GM21723 (cell line): Measurements from ENCODE around the gene KRIT1.
"Not testable (repeated sequence)": the region's sequence is repeated elsewhere in the genome, so short reads cannot be mapped to it uniquely, and the experiment has no call there.

Source experiments
- ATAC-seq: cut with Tn5 transposase; IDR thresholded peaks from one replicate; pipeline ENCODE4 v1.9.1; 2021; ENCODE audit warnings: mild to moderate bottlenecking, moderate library complexity; ENCODE audit not compliant: unreplicated experiment

Gene KRIT1

DNA sequence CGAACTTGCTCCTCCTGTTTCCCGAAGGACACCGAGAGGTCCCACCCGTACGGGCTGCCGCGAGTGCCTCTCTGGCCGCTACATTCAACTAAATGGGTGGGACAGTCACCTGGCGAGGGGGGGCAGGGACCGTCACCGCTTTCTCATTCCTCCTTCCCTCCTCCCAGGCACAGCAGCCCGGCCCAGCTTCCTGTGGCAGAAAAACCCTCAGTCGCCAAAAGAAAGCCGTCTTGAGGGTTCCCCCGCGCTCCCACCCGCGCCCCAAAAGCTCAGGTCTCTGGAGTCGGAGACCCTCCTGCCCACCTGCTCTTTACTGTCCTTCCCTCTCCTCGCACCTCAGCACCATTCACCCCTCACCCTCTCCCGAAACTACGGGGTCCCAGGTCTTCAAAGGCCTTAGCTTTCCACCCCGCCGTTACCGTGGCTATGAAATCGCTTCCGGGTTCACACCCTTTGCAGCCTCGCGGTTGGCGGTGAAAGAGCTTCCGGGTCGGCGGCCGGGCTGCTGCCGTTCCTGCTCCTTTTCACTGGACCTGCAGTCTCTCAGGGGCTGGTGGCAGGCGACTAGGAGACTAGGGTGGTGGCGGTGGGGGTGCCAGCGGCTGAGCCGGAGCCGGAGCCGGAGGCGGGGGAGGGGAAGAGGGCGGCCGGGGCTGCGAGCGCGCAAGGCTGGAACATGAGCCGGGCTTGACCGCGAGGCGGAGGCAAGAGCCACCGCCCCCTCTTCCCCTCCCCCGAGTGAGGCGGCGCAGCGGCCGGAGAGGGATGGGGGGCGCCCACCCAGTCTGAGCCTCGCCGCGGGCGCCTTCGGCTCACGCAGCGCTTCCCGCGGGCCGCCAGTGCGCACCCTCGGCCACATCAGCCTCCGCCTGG lies at the start of gene KRIT1, which contains the start of gene ANKIB1:
Gene KRIT1 (minus strand): TSS at position 428 of the 873 bp plus-strand sequence. CDS start 3,779 bp downstream, outside the sequence.
Gene ANKIB1 (plus strand): TSS at position 488 of the 873 bp plus-strand sequence. CDS start 49,005 bp downstream, outside the sequence.
- peak; percentile 84 for ATAC-seq

DNA sequence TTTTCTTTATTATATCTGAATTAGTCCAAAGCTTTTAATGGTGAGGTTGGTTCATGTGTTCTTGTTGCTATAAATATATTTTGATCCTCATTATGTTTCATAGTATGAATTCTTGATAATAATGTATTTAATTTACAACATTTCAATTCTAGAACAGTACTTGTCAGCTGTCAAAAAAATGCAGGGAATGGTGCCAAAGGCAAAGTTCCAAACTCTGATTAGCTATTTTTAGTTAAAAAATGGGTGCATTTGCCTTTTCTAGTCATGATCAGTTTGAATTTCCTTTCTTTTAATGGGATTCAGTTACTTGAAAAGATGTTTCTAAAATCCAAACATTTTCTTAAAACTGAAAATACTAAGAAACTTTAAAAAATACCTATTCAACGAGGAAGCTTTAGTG lies 49.7 kb upstream of the KRIT1 start:
- ATAC-seq = no peak

DNA sequence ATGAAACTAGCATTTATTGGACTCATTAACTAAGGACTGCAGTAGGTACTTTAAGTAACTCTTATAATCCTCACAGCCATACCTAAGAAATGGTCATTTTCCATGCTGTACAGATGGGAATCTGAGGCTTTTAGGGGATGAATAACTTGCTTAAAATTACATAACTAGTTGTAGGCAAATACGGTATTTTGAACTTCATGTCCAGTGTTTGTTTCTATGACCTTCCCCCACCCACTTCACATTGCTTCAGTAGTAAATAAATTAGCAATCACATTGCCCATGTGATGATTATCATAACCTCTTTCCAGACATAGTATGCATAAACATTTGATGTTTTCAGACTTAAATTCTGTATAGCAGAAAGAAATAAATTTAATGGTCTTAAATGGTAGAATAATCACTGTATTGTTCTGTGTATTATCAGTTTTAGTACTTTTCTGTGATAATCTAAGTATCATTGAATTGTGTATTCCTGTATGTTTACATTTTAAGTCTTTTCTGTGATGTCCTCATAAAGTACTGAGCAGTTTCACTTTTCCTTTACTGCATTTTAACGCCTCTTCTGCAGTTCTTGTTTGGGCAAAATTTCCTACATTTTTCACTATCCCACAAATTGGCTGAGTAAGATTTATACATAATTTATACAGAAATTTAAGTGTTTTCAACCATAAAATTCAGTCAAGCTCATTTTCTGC lies 48.3 kb upstream of the KRIT1 start:
- ATAC-seq = no peak

DNA sequence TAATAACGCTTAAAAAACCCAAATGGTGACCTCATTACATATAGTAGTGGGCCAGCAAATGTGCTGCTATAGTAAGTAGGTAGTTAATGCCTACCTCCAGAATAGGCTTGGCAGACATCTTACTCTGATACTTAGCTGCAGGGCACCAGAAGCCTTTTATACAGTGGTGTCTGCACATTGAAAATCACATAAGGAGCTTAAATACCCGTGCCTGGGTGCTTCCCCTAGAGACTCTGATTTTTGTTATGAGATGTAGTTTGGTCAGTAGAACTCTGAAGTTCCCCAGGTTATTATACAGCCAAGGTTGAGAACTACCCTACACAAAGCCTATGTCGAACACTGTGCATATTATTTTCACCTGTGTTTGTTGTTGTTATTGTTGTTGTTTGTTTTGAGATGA lies 47.3 kb upstream of the KRIT1 start:
- ATAC-seq = no peak

DNA sequence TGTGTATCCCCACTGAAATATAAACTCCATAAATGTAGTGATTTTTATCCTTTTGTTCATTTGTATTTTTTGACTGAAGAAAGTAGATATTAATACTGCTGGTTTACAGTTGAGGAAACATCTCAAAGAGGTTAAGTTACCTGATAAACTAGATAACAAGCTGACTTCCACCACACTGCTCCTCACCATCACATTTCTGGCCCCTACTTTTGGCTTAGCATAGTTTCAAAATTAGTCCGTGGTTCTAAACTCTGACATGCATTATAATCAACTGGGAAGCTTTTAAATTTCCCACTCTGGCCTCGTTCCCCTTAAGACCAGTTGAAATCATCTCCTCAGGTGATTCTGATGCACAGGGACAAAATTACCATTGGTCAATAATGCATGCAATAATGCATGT lies 43.6 kb upstream of the KRIT1 start:
- ATAC-seq = no peak

DNA sequence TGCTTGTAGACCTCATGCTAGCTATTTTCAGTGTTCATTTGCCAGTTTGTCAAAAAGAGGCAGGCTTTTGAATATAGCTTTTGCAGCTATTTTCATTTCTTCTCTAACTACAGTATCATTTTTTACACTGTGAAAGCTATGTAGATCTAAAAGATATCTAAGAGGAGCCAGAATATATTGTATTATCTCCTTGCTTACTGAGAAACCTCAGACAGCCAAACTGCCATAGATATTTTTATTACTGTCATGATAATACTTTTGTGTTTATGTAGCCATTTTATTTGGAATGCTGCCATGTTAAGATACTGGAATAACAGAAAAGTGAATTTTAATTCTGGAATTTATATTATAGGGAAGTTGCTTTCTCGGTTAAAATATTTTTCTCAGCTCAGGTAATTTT lies 37.2 kb upstream of the KRIT1 start:
- no peak for ATAC-seq

DNA sequence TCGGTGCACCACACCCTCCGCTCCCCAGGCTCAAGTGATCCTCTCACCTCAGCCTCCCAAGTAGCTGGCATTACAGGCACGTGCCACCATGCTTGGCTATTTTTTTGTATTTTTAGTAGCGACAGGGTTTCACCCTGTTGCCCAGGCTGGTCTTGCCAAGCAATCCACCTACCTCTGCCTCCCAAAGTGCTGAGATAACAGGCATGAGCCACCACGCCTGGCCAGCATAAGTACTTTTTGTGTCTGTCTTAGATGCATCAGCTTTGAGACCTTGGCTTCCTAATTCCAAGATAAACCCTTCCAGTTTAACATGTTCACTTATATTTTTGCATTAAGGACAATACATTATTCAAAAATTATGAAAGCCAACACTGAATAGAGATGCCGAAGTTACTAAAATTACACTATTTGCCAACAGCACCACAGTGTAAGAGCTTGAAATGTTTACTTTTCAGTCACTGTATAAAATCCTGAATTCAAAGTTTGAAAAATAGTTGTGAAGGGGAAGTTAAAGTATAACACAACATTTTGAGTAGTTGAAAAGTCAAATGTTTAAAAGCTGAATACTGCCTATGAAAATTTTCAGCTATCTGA lies 36.6 kb upstream of the KRIT1 start:
- ATAC-seq = no peak

DNA sequence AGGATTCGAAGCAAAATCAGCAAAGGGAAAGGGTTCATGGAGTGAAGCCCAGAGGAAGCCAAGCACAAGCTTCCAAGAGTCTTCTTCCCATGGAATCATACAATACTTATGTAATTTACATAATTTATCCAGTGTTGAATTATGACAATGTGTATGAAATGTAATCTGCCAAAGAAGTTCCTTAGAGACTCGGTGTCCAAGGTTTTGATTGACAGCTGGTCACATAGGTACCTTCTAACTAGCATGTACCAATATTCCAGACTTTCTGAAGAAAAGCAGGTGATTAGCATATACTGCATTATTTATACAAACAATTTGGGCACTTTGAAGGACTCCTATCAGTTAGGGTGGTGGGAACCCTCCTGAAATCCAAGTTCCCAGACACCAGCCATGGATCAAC lies 35.3 kb upstream of the KRIT1 start:
- no peak for ATAC-seq

DNA sequence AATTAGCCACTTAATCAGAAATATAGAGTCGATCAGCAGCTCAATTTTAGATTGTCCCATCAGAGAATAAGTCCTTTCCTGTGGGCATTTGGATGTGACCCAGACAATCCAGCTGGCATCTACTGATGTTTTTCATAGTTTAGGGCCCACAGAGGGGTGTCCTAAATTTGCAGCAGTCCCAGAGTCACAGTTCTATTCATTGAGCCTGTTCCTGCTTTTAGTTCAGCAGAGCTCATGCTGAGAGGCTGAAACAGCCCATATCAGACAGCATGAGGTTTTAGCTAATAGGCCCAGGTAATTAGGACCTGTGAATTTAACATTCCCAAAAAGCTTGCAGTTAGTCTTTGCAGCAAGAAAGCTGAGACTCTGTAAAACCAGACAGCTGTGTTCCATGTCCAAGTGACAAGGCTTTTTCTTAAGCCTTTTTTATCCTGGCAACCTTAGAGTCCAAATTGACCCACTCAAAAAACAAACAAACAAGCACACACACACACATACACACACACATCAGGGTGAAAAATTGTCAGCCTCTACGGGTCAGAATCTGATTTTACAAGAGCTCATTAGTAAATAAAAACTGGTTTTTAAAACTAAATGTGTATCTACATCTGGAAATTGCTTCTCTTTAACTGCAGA lies 33.8 kb upstream of the KRIT1 start:
- no peak for ATAC-seq

DNA sequence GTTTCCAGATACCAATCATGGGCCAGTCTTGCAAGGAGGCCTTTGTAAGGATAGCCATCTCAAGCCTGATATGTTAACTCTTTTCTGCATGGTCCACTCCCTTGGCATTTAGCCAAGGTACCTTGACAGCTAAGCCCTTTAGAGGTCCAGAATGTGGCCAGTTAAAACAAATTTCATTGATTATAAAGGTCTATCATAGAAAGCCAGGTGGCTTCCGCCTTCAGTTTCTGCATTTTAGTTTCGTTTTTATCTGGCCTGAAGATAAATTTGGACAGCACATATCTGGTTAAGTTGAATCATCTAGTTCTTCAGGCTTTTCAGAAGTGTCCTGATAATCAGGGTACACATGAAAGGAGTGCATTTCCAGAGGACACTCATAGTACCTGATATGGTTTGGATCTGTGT lies 30.7 kb upstream of the KRIT1 start:
- ATAC-seq = peak; percentile 90

DNA sequence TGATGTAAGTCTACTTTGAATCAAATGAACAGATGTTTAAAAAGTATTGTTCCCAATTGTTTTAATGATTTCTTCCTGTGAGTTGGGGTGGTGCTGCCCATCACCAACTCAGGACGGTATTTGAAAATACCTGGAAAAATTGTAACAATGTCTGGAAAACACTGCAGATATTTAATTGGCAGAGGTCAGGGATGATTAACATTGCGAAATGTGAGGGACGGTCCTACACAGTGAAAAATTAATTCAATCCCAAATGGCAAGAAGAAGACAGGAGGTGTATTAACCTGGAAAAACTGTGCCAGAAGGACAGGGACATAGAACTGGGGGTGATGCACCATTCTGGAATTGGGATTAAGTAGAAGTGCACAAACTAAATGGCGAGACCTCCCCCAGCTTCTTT lies 29.6 kb upstream of the KRIT1 start:
- ATAC-seq = no peak

DNA sequence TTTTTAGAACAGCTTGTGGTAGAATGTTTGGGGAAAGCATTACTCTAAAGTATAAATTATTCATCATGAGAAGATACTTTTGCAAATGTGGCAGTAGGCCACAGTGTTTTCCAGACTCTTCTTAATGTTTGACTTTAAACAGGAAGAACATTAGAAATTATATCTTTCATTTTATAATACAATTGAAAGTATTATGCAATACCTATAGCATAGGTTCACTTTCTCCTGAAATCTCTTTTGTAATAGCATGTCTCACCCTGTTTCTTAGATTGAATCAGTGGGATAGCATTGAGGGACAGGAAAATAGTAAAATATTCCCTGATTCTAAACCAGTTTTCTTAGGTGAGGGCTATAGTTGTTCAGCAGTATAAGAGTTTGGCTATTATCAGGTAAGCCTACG lies 23.2 kb upstream of the KRIT1 start:
- ATAC-seq = no peak

DNA sequence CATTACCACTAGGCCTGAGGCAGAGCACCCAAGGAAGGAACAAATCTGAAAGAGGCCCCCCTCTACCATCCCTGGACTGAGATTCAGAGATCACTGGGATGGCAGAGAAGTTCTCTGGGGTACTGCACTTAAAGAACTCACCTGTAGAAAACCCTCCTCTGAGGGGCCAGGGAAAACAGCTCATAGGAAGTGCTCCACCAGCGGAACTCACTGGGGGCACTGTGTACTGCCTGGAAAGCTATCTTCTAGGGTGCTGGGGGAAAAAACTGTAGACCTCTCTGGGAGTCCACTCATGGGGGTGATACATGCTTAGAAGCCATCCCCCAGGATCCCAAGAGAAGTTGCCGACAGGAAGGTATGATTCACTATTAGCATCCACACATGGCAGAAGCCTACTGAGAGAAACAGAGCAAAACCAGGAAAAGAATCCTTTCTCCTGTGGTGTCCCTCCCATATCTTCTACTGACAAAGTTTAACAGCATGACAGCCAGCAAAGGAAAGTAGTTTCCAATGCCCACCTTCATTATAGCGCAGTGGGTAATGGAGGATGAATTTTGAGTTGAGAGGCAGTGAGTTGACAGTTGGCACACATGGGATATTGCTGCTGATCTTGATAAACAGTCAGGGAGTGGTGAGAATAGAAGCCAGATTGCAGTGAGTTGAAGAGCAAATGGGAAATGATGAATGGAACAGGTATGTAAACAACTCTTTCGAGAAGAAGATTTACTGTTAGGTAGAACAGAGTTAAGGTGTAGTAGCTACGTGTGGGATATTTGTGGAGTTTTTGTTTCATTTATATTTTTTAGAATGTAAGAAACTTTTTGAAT lies 20.9 kb upstream of the KRIT1 start:
- no peak for ATAC-seq

DNA sequence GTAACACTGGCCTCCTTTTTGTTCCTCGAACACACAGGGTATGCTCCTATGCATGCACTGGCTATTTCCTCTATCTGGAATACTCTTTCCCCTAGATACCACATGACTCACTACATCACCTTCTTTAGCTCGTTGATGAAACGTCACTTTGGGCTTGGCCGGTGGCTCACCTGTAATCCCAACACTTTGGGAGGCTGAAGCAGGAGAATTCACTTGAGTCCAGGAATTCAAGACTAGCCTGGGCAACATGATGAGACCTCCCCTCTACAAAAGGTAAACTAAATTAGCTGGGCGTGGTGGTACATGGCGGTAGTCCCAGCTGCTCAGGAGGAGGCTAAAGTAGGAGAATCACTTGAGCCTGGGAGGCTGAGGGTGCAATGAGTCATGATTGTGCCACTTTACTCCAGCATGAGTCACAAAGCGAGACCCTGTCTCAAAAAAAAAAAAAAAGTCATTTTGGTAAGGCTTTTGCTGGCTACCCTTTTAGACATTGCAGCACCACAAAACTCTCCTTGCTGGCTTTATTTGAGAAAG lies 14.6 kb upstream of the KRIT1 start:
- ATAC-seq = no peak

DNA sequence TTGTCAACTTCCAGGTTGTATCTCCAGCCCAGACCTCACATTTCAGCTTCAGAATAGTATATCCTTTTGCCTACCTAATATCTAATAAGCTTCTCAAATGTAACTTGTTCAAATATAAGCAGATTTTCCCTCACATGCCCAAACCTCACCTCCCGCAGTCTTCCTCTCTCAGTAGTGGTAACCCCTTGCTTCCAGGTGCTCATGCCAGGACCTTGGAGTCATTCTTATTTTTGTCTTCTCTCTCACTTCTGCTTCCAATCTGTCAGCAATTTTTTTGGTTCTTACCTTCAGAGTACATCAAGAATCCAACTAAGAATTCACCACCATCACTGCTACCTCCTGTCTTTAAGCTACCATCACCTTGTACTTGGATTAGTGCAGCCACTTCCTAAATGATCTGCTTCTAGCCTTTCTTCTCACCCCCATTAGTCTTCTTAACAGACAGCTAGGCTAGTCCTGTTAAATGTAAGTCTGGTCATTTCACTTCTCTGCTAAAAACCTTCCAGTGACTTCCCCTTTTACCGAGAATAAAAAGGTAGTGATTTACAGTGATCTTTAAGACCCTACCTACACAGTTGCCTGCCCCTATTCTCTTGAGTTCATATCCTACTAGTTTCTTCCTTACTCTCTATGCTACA lies 14.0 kb upstream of the KRIT1 start:
- peak; percentile 48 for ATAC-seq

DNA sequence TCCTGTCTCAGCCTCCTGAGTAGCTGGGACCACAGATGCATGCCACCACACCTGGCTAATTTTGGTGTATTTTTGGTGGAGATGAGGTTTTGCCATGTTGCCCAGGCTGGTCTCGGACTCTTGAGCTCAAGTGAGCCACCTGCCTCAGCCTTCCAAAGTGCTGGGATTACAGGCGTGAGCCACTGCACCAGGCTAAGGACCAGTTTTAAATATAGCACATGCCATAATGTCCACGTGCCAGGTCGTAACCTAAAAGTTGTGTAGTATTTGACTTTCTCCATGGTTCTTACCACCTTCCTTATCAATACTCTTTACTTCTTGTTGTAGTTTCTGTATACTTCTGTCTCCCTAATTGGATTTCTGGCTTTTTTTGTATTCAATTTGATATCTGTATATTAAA lies 13.3 kb upstream of the KRIT1 start:
- no peak for ATAC-seq

DNA sequence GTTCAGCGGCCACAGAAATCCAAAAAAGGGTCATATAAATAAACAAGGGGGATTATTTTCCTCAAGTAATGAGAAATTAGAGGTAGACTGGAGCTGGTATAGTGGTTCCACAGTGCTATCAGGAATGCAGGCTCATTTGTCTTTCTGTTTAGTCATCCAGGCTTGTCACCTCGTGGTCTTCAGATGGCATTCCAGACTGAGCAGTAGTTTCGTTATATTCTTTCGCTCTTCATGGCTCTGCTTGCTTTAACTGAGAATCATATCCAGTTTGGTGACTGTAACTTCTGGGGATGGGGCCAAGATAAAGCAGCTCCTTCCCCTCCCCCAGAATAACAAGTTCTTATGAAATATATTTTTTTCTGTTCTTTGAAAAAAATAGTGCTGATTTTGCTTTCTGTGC lies 9.6 kb upstream of the KRIT1 start:
- no peak for ATAC-seq

DNA sequence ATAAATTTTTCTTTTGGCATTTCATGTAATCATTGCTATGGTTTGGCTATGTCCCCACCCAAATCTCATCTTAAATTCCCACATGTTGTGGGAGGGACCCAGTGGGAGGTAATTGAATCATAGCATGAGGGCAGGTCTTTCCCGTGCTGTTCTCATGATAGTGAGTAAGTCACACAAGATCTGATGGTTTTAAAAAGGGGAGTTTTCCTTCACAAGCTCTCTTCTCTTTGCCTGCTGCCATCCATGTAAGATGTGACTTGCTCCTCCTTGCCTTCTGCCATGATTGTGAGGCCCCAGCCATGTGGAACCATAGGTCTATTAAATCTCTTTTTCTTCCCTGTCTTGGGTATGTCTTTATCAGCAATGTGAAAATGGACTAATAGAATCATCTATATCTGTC lies 9.1 kb upstream of the KRIT1 start:
- not testable (repeated sequence) for ATAC-seq

DNA sequence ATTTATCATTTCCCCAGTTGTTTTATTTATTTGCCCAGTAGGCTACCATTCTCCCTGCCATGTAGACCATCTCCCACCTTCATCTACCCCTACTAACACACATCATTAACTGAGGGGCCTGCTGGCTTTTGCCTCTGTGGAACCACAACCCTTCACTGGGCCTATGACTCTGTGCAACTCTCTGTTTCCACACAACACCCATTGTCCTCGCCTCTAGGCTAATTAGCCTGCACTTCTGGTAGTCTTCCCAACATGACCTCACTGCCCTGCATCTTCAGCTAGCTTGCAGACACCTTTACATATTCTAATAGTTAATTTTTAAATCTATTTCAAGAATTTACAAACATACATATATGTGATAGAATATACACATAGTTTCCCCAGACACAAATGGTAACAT lies 7.5 kb upstream of the KRIT1 start:
- no peak for ATAC-seq

DNA sequence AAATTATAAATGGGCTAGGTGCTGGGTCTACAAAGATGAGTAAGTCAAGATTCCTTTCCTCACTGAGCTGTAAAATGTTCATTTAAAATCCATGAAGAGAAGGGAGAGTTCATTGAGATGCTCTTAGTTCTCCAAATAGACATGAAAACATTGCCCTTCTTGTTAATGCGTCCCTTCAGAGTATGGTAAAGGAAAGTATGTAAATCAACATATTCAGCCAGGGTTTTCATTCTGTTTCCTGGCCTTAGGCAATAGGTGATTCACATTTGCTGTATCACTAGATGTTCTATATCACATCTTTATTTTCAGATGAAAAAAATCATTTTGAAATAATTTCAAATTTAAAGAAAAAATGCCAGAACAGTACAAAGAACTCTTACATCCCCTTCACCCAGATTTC lies 5.5 kb upstream of the KRIT1 start:
- no peak for ATAC-seq
